GM23338 (cell line): Measurements from ENCODE around the gene PKM. TPM values are rescaled to one million over a fixed set of nuclear protein-coding genes. Genes with fewer than 3 reads are reported as not detected.

Source experiments
- ATAC-seq: fragments of 200-7000 bp; cut with Tn5 transposase; 3 replicates; pipeline ENCODE4 v1.9.1; 2020
- DNase-seq: peaks from one replicate; pipeline ENCODE4 v3.0.0-alpha.2; 2015; ENCODE audit warnings: low spot score
- H2AFZ ChIP-seq: fragments of 200-600 bp; sonication (generic); 2 replicates; pipeline ENCODE4 v1.8.0; 2016; ENCODE audit warnings: antibody characterized with exemption, mild to moderate bottlenecking, moderate library complexity
- H3F3A ChIP-seq: fragments of 200-600 bp; sonication (generic); replicated peaks from 2 replicates; pipeline ENCODE4 v1.8.0; 2017; ENCODE audit warnings: antibody characterized with exemption, mixed run types, low read depth
- H3K27ac ChIP-seq: fragments of 200-600 bp; sonication (generic); 2 replicates; pipeline ENCODE4 v1.6.1; 2016; ENCODE audit warnings: low read depth
- H3K27me3 ChIP-seq: fragments of 200-600 bp; sonication (generic); 2 replicates; pipeline ENCODE4 v1.8.0; 2016; ENCODE audit warnings: mild to moderate bottlenecking, mixed run types, moderate library complexity; ENCODE audit not compliant: insufficient read depth
- H3K36me3 ChIP-seq: fragments of 200-600 bp; sonication (generic); 2 replicates; pipeline ENCODE4 v1.8.0; 2016; ENCODE audit warnings: mild to moderate bottlenecking; ENCODE audit not compliant: insufficient read depth
- H3K4me1 ChIP-seq: fragments of 200-600 bp; sonication (generic); 2 replicates; pipeline ENCODE4 v1.8.0; 2016; ENCODE audit warnings: mild to moderate bottlenecking, moderate library complexity; ENCODE audit not compliant: insufficient read depth
- H3K4me2 ChIP-seq: fragments of 200-600 bp; sonication (generic); 2 replicates; pipeline ENCODE4 v1.7.1; 2017; ENCODE audit warnings: mixed run types
- H3K4me3 ChIP-seq: fragments of 200-600 bp; sonication (generic); 2 replicates; pipeline ENCODE4 v1.6.1; 2016; ENCODE audit warnings: mixed run types
- H3K79me2 ChIP-seq: fragments of 200-600 bp; sonication (generic); replicated peaks from 2 replicates; pipeline ENCODE4 v1.8.0; 2017; ENCODE audit warnings: mild to moderate bottlenecking; ENCODE audit not compliant: insufficient read depth
- H3K9me2 ChIP-seq: fragments of 200-600 bp; sonication (generic); 2 replicates; pipeline ENCODE4 v1.8.0; 2017; ENCODE audit not compliant: insufficient read depth
- H4K20me1 ChIP-seq: fragments of 200-600 bp; sonication (generic); replicated peaks from 2 replicates; pipeline ENCODE4 v1.8.0; 2017; ENCODE audit warnings: mild to moderate bottlenecking; ENCODE audit not compliant: insufficient read depth
- H3K27ac Mint-ChIP-seq: 2 replicates; pipeline ENCODE4 v1.8.0; 2020; ENCODE audit warnings: inconsistent platforms, mild to moderate bottlenecking, moderate library complexity, mixed read lengths
- H3K27me3 Mint-ChIP-seq: 3 replicates; pipeline ENCODE4 v1.8.0; 2022; ENCODE audit warnings: low read depth, mild to moderate bottlenecking, moderate library complexity, mixed read lengths, inconsistent platforms; ENCODE audit not compliant: insufficient read depth, poor library complexity
- H3K36me3 Mint-ChIP-seq: 3 replicates; pipeline ENCODE4 v1.8.0; 2021; ENCODE audit warnings: low read depth, mild to moderate bottlenecking, inconsistent platforms, moderate library complexity, mixed read lengths
- H3K4me1 Mint-ChIP-seq: 3 replicates; pipeline ENCODE4 v1.8.0; 2020; ENCODE audit warnings: mild to moderate bottlenecking, inconsistent platforms, mixed read lengths
- H3K4me3 Mint-ChIP-seq: 3 replicates; pipeline ENCODE4 v1.8.0; 2021; ENCODE audit warnings: moderate library complexity, mild to moderate bottlenecking, inconsistent platforms, mixed read lengths
- H3K9me3 Mint-ChIP-seq: 3 replicates; pipeline ENCODE4 v1.8.0; 2020; ENCODE audit warnings: moderate library complexity, mild to moderate bottlenecking, inconsistent platforms, mixed read lengths
- CREB1 ChIP-seq: fragments of 250-450 bp; sonication (Bioruptor Pico); IDR thresholded peaks from 2 replicates; pipeline ENCODE4 v1.5.0; 2020; ENCODE audit warnings: low read depth, mild to moderate bottlenecking, moderate library complexity
- CTCF ChIP-seq, 2 experiments: fragments of 200-600 bp in 1 of 2; sonication (generic) in 1 of 2; conservative IDR thresholded peaks; 2 replicates each; pipeline versions ENCODE4 v1.5.1 to v1.6.1; 2016 to 2017; ENCODE audit warnings: antibody characterized with exemption in 2 of 2, low read depth in 2 of 2, mild to moderate bottlenecking in 2 of 2, moderate library complexity in 1 of 2
- ETS1 ChIP-seq: IDR thresholded peaks from 2 replicates; pipeline ENCODE4 v1.6.1; 2016; ENCODE audit warnings: antibody characterized with exemption
- EZH2 ChIP-seq: fragments of 200-600 bp; sonication (generic); IDR thresholded peaks from one replicate; pipeline ENCODE4 v1.8.0; 2017; ENCODE audit warnings: antibody characterized with exemption, mild to moderate bottlenecking, low read depth; ENCODE audit not compliant: unreplicated experiment
- EZH2phosphoT487 ChIP-seq: fragments of 200-600 bp; sonication (generic); IDR thresholded peaks from one replicate; pipeline ENCODE4 v1.8.1; 2018; ENCODE audit warnings: antibody characterized with exemption; ENCODE audit not compliant: unreplicated experiment
- JUNB ChIP-seq: IDR thresholded peaks from one replicate; pipeline ENCODE4 v1.6.1; 2016; ENCODE audit warnings: antibody characterized with exemption; ENCODE audit not compliant: unreplicated experiment
- NANOG ChIP-seq: IDR thresholded peaks from 2 replicates; pipeline ENCODE4 v1.6.1; 2016; ENCODE audit warnings: antibody characterized with exemption, borderline replicate concordance
- POLR2AphosphoS5 ChIP-seq: IDR thresholded peaks from 2 replicates; pipeline ENCODE4 v1.6.1; 2016; ENCODE audit warnings: antibody characterized with exemption, low read depth
- REST ChIP-seq: IDR thresholded peaks from one replicate; pipeline ENCODE4 v1.6.1; 2018; ENCODE audit warnings: antibody characterized with exemption; ENCODE audit not compliant: unreplicated experiment
- STAT1 ChIP-seq: IDR thresholded peaks from one replicate; pipeline ENCODE4 v1.6.1; 2016; ENCODE audit warnings: antibody characterized with exemption; ENCODE audit not compliant: unreplicated experiment
- ZNF331 ChIP-seq: fragments of 250-450 bp; sonication (Bioruptor Pico); IDR thresholded peaks from 2 replicates; pipeline ENCODE4 v1.5.0; 2020; ENCODE audit warnings: low read depth, mild to moderate bottlenecking, moderate library complexity
- ZNF462 ChIP-seq: fragments of 250-450 bp; sonication (Bioruptor Pico); IDR thresholded peaks from 2 replicates; pipeline ENCODE4 v1.5.0; 2020; ENCODE audit warnings: mild to moderate bottlenecking, moderate library complexity
- polyA plus RNA-seq: library from polyadenylated mRNA; unstranded; fragments of >200 nt; fragmentation: Nextera tagmentation; extraction: Ambion mirVana; gene quantifications from 2 replicates; pipeline ENCODE4 v1.2.1, GENCODE V29; 2016
- total RNA-seq: library from RNA; depleted of rRNA; stranded (reverse); fragments of >200 nt; shearing (Covaris generic); gene quantifications from 2 replicates; pipeline ENCODE4 v1.2.3, GENCODE V29; 2014

Gene PKM
- total and polyA plus RNA-seq, 2 experiments from 2014 or later: 432 to 1,137 TPM

- TF ChIP-seq REST (no peak), ZNF331 (CRISPR knock-in tag) (no peak), STAT1 (no peak), EZH2phosphoT487 (no peak), NANOG (no peak), JUNB (no peak), POLR2AphosphoS5 (no peak)
Measured at GRCh38 chr15:72235298-72235697, 4.3 kb upstream of the PKM start (continued).

- H3K36me3 ChIP-seq: no peaks in the 10 kb centered on the region
- Mint-ChIP-seq H3K4me3 (no peak overlapping the region), H3K4me1 (peaks cover 33% of the 10 kb centered on the region), H3K27me3 (peaks cover 56% of the 10 kb centered on the region), H3K36me3 (peaks cover 7% of the 10 kb centered on the region), H3K9me3 (0 out of 3 replicates have a peak, but pooled peaks cover 2% of the 10 kb centered on the region), H3K27ac (no peak overlapping the region)
- no peak for ATAC-seq
- no peak overlapping the region for H2AFZ ChIP-seq
- H3K9me2 ChIP-seq: no peaks in the 10 kb centered on the region
- DNase-seq: no peak
- peaks cover 21% of the 10 kb centered on the region for H3K79me2 ChIP-seq
- H3K4me2 ChIP-seq: no peak overlapping the region
- peaks cover 12% of the 10 kb centered on the region; the same call in 1 of the 2 replicates for H4K20me1 ChIP-seq
- H3K27ac ChIP-seq: no peak overlapping the region
- H3K4me3 ChIP-seq: no peak overlapping the region
- H3K4me1 ChIP-seq: peaks cover 25% of the 10 kb centered on the region
- peaks cover 12% of the 10 kb centered on the region for H3F3A ChIP-seq
- H3K27me3 ChIP-seq: no peaks in the 10 kb centered on the region
- TF ChIP-seq ETS1: no peak
- no peak for TF ChIP-seq NANOG
- TF ChIP-seq EZH2phosphoT487: no peak
- TF ChIP-seq ZNF331 (CRISPR knock-in tag): no peak
- TF ChIP-seq CTCF (conservative IDR thresholded peaks at IDR 0.05; ENCODE audit: low read depth in 2 of 2): no peak
- no peak for TF ChIP-seq POLR2AphosphoS5
- TF ChIP-seq JUNB: no peak
- no peak for TF ChIP-seq CREB1 (CRISPR knock-in tag)
- no peak for TF ChIP-seq STAT1
- TF ChIP-seq EZH2: no peak
- TF ChIP-seq ZNF462 (CRISPR knock-in tag): no peak
Measured at GRCh38 chr15:72233769-72234168, 2.8 kb upstream of the PKM start.
